Effector CD4-positive, alpha-beta T cell (primary cell): ENCODE measurements around the gene APBA2.
A peak's percentile ranks its signal among the peaks of the same experiment; 100 is the strongest.

ENCODE experiments used
- DNase-seq: peaks from one replicate; pipeline ENCODE4 v3.0.0-alpha.2; 2020

APBA2 gene

DNA sequence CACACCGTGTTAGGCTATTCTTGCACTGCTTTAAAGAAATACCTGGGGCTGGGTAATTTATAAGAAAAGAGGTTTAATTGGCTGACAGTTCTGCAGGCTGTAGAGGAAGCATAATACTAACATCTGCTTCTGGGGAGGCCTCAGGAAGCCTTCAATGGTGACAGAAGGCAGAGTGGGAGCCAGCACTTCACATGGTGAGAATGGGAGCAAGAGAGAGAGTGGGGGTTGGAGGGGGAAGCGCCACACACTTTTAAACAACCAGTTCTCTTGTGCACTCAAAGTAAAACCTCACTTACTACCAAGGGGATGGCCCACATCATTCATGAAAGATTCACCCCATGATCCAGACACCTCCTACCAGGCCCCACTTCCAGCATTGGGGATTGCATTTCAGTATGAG, 181.1 kb downstream of the APBA2 start:
- no peak for DNase-seq

DNA sequence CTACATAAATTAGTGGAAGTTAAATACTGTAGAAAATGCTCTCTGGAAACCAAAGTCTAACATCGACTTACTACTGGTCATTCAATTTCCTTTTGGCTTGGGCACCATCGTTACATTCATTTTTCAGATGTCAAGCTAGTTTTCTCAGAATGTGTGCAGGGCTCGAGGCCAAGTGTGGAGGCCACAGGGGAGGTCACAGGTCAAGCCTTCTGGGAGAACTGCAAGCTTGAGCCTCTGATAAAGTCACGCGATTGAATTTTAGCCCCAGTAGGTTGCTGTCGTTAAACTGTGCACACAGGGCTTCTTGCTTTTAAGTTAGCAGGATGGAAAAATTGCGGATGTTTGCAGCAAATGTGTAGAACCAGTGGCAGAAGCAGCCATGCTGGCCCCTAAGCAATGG, 182.2 kb downstream of the APBA2 start:
- no peak for DNase-seq

GRCh38 chr15:29070471-29071231, 184.9 kb downstream of the APBA2 start:
- DNase-seq: no peak

- no peak for DNase-seq
These were observed 185.6 kb downstream of the APBA2 start for GRCh38 chr15:29071232-29071881.

GRCh38 chr15:29071882-29072273, 186.1 kb downstream of the APBA2 start:
- DNase-seq: no peak

- no peak for DNase-seq
These were observed 186.7 kb downstream of the APBA2 start for GRCh38 chr15:29072444-29072843.

GRCh38 chr15:29074045-29074444, 188.3 kb downstream of the APBA2 start:
- no peak for DNase-seq

- DNase-seq: no peak
These were observed 192.8 kb downstream of the APBA2 start for GRCh38 chr15:29078541-29078940.

- DNase-seq: no peak
These were observed 193.7 kb downstream of the APBA2 start for GRCh38 chr15:29079479-29079878.

DNA sequence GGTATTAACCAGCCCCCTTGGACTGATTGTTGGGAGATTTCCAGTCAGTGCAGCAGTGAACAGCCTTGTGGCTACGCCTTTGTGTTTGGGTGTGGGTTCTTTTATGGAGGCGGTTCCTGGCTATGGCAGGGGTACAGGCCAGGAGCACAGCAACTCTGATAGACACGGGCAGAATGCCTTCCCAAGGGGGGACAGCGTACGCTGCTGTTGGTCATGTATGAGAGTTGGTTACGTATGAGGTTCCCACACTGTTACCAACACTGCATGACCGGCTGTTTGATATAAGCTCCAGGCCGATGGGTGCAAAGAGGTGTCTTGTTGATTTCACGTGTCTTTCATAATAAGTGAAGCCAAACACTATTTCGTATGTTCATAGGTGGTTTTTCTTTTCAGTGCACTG, 196.0 kb downstream of the APBA2 start:
- DNase-seq: no peak

GRCh38 chr15:29083161-29083560, 197.4 kb downstream of the APBA2 start:
- DNase-seq: no peak

DNA sequence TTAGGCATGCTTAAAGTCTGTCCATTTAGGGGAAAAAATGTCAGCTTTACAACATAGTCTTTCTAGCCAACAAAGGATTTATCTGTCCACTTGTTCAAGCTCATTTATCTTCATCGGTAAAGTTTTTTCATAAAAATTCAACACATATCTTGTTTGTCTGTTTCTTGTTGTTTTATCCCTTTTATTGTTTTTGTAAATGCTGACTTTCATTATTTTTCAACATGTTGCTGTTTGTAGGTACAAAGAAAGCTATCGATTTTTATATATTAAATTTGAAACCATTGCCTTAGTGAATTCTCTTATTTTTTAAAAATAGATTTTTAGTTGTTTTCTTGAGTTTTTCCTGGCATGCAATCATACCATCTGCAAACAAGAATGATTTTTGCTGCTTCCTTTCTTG, 198.1 kb downstream of the APBA2 start:
- no peak for DNase-seq

GRCh38 chr15:29086001-29086400, 200.2 kb downstream of the APBA2 start:
- DNase-seq: no peak

DNA sequence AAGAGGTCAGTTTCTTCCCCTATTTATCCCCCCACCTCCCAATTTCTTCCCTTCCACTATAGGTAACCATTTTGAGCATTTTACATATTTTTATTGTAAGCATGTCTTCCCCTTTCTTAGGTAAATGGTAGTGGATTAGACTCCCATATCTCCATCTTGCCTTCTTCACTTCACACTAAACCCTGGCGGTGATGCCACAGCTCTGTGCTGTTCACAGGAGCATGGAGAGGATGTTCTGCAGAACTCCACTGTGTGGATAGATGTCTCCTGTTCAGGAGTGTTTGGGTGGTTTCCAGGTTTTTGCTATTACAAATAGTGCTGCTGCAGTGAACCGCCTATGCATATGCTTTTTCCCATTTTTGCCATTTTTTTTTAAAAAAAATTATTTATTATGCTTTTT, 201.1 kb downstream of the APBA2 start:
- no peak for DNase-seq

DNA sequence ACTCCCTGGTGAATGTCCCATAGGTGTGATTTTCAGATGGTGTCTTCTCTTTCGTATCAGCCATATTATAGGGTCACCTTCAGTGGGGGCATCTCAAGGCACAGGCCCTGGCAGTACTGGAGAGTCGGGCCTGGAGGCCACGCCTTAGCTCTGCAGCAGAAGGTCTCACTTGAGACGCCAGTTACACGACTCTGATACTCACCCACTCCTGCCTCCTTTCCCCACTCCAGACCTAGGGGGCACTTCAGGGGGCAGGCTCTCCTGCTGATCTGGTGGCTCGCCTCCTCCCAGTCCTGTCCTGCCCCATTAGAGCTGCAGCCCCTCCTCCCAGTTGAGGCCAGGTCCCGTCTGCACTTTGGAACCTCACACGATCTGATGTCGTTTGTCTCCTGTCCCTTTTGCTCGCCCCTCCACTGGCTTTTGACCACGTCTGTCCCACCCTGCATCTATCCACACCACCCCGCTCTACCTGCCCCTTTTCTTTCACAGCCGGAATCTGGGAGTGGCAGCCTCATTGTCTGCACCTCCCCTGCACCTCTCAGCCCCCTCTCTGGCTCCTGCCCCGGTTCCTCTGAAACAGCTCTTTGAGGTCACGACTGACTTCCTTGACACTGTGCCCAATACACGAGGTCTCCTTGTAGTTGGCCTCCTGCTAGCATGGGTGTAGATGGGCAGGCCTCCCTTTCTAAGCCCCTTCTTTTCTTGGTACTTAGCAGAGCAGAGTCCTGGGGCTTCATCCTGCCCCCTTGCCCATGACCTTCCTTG, 201.9 kb downstream of the APBA2 start:
- DNase-seq: no peak

- DNase-seq: no peak
These were observed 202.9 kb downstream of the APBA2 start for GRCh38 chr15:29088666-29089065.

- DNase-seq: no peak
These were observed 204.2 kb downstream of the APBA2 start for GRCh38 chr15:29089731-29090616.

DNA sequence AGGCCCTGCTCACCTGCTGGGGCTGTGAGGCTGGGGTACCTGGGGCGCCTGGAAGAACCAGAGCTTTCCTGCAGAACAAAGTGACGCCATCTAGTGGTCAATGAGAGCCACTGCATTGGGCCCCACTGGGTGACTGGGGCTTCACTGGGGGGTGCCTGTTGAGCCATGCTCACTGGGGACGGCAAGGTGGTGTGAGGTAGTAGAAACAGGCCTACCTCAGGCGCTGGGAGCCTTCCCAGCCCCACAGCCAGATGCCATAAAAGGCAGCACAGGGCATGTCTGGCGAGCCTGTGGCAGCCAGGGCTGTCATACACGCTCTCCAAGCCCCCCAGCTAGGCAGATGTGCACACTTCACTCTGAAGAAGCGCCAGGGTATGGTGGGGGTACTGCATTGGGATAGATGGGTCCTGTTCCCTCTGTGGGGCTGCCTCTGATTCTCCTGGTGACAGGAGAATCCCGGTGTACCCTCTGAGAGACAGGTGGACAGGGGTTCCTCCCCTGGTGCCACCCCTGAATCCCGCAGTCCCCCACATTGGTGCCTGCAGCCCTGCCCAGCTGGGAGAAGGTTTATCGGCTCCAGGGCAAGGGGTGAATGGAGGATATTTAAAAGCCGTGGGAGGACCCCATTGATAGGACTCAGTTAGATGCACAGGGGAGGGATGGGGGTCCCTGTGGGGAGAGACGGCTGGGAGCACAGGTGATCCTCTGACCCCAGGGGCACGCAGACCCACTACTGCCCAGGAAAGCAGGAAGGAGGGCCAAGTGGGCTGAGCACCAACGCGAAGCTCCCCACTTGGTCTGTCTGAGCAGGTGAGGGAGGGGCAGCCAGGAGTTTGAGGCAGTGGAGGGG, 205.1 kb downstream of the APBA2 start:
- peak; percentile 15 for DNase-seq

- DNase-seq: no peak
These were observed 205.9 kb downstream of the APBA2 start for GRCh38 chr15:29091666-29092065.

DNA sequence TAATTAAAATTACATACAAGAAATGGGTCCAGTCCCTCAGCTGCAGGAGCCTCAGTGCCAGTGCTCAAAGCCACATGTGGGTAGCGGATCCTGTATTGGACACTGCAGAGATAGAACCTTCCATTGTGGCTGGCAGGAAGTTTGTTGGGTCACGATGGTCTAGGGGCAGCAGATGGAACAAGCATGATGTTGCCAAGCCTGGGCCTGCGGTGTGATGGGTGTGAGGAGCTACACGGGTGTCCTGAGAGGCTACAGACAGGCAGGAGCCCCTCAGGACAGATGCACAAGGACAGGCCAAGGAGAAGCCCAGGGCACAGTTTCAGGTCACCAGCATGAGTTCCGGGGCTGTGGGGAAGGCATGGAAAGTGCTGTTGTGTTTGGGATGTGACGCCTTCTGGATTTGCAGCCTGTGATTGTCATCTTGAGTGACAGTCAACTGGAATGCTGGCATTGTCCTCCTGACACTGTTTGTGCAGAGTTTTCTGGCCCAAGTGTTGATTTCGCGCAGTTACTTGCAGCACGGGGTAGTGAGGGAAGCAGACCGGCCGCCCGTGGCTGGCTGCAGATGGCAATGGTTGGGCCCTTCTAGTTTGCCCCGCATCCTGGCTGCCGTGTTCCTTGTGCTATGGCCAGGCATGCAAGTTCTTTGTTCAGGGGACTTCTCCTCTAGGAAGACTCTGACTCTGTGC, 206.7 kb downstream of the APBA2 start:
- DNase-seq: no peak

DNA sequence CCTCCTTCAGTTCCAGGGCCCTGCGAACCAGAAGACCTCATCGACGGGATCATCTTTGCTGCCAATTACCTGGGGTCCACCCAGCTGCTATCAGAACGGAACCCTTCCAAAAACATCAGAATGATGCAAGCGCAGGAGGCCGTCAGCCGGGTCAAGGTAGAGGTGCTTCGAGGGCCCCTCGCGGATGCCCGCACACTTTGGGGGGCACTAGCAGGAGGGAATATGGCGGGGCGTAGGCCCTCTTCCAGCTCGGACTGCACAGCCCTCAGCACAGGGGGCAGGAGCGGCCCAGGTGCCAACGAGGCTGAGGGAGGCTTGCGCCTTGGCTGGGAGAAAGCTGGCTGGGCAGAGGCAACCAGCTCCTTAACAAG, 207.3 kb downstream of the APBA2 start:
- no peak for DNase-seq
